Endothelial cell of umbilical vein (primary cell): ENCODE data around the gene RALB. TPM values are rescaled to one million over a fixed set of nuclear protein-coding genes. Genes with fewer than 3 reads are reported as not detected.

Experiments
- BruUV-seq: library from RNA; stranded (reverse); fragments of 400-500 nt; replicated peaks from 2 replicates; lab custom pipeline; 2021; lab: Mats Ljungman, UMichigan
- CTCF ChIA-PET: fragments of 300-600, 350-600 bp; sonication (Branson Sonifier 250); formaldehyde crosslinking; loops from one replicate; lab custom pipeline; 2021; ENCODE audit warnings: antibody characterized with exemption, inconsistent platforms; lab: Charles Lee
- POLR2A ChIA-PET: fragments of 300-600, 350-600 bp; sonication (Branson Sonifier 250); formaldehyde crosslinking; loops from one replicate; lab custom pipeline; 2021; ENCODE audit warnings: antibody characterized with exemption, inconsistent platforms; lab: Charles Lee
- DNase-seq: peaks from one replicate; pipeline ENCODE4 v3.0.0-alpha.2; 2011; ENCODE audit warnings: low read depth, low spot score
- FAIRE-seq: peaks from 2 replicates; lab custom pipeline; 2011; peaks lifted over from hg19 to GRCh38; lab: Jason Lieb, UNC
- H2AFZ ChIP-seq: 2 replicates; pipeline ENCODE4 v1.6.0; 2012; ENCODE audit warnings: low read depth, low read length, control low read depth, inconsistent platforms
- H3K27ac ChIP-seq: 2 replicates; pipeline ENCODE4 v1.5.1; 2011; ENCODE audit warnings: low read depth, mild to moderate bottlenecking, control low read depth, low read length, moderate library complexity; ENCODE audit not compliant: insufficient read depth
- H3K27me3 ChIP-seq, 2 experiments: 2 replicates each; pipeline versions ENCODE4 v1.6.0 to v1.6.1; 2011; ENCODE audit warnings: low read length in 2 of 2, mixed read lengths in 1 of 2; ENCODE audit not compliant: control insufficient read depth in 2 of 2, insufficient read depth in 2 of 2
- H3K36me3 ChIP-seq, 2 experiments: 2 replicates in 1 of 2; 3 replicates in 1 of 2; pipeline ENCODE4 v1.5.1; 2011; ENCODE audit warnings: low read length in 2 of 2, mild to moderate bottlenecking in 1 of 2, moderate library complexity in 1 of 2; ENCODE audit not compliant: control insufficient read depth in 2 of 2, insufficient read depth in 2 of 2; ENCODE audit errors: extremely low read depth in 1 of 2
- H3K4me1 ChIP-seq: 3 replicates; pipeline ENCODE4 v1.5.1; 2011; ENCODE audit warnings: mild to moderate bottlenecking, low read length; ENCODE audit not compliant: control insufficient read depth, insufficient read depth; ENCODE audit errors: extremely low read depth
- H3K4me2 ChIP-seq: 2 replicates; pipeline ENCODE4 v1.6.1; 2011; ENCODE audit warnings: low read length, control low read depth, mixed read lengths; ENCODE audit not compliant: insufficient read depth
- H3K4me3 ChIP-seq, 3 experiments: fragments of 200-600 bp in 1 of 3; sonication (generic), shearing (Covaris generic) in 1 of 3; replicated peaks in 1 of 3; 2 replicates each; pipeline ENCODE4 v1.5.1; 2011 to 2016; ENCODE audit warnings: control low read depth in 3 of 3, low read length in 3 of 3, mild to moderate bottlenecking in 2 of 3, inconsistent platforms in 1 of 3, low read depth in 1 of 3, moderate library complexity in 1 of 3; ENCODE audit not compliant: insufficient read depth in 1 of 3
- H3K79me2 ChIP-seq: 2 replicates; pipeline ENCODE4 v1.6.0; 2012; ENCODE audit warnings: low read length, inconsistent platforms; ENCODE audit not compliant: control insufficient read depth, insufficient read depth
- H3K9ac ChIP-seq: replicated peaks from 2 replicates; pipeline ENCODE3; 2011; ENCODE audit warnings: low read length, control low read depth; ENCODE audit not compliant: insufficient read depth; ENCODE audit errors: extremely low read depth
- H3K9me1 ChIP-seq: replicated peaks from 3 replicates; pipeline ENCODE4 v1.6.0; 2011; ENCODE audit warnings: mild to moderate bottlenecking, low read length; ENCODE audit not compliant: control insufficient read depth, insufficient read depth; ENCODE audit errors: extremely low read depth
- H3K9me3 ChIP-seq: replicated peaks from 2 replicates; pipeline ENCODE4 v1.5.1; 2012; ENCODE audit warnings: low read length, inconsistent platforms; ENCODE audit not compliant: control insufficient read depth, insufficient read depth
- H4K20me1 ChIP-seq: replicated peaks from 2 replicates; pipeline ENCODE3; 2011; ENCODE audit warnings: mild to moderate bottlenecking, low read length; ENCODE audit not compliant: control insufficient read depth, insufficient read depth; ENCODE audit errors: extremely low read depth
- EZH2 ChIP-seq: IDR thresholded peaks from 2 replicates; pipeline ENCODE4 v1.6.1; 2012; ENCODE audit warnings: borderline replicate concordance, low read depth, mild to moderate bottlenecking, moderate library complexity, low read length, inconsistent platforms; ENCODE audit not compliant: severe bottlenecking
- FOS ChIP-seq: IDR thresholded peaks from 2 replicates; pipeline ENCODE4 v1.6.1; 2011; ENCODE audit warnings: mild to moderate bottlenecking, low read length, moderate library complexity, borderline replicate concordance; ENCODE audit not compliant: insufficient read depth
- GATA2 ChIP-seq: IDR thresholded peaks from 2 replicates; pipeline ENCODE4 v1.7.0; 2011; ENCODE audit warnings: low read depth, mild to moderate bottlenecking, moderate library complexity, mixed read lengths, low read length; ENCODE audit not compliant: insufficient read length, insufficient read depth
- JUN ChIP-seq: IDR thresholded peaks from 2 replicates; pipeline ENCODE4 v1.6.1; 2011; ENCODE audit warnings: borderline replicate concordance, low read depth; ENCODE audit not compliant: insufficient read length, insufficient read depth
- MYC ChIP-seq: IDR thresholded peaks from one replicate; pipeline ENCODE4 v1.6.1; 2011; ENCODE audit warnings: mild to moderate bottlenecking, low read depth, low read length
- POLR2A ChIP-seq: IDR thresholded peaks from 2 replicates; pipeline ENCODE4 v1.6.1; 2012; ENCODE audit warnings: low read depth, mild to moderate bottlenecking, control low read depth, low read length
- POLR2AphosphoS5 ChIP-seq: IDR thresholded peaks from 2 replicates; pipeline ENCODE4 v1.6.1; 2012; ENCODE audit warnings: low read depth, mild to moderate bottlenecking, control low read depth, low read length, moderate library complexity; ENCODE audit not compliant: insufficient read depth
- dilution Hi-C: fragments of 300-500 bp; cut with MboI; formaldehyde crosslinking; loops from one replicate; pipeline ENCODE4 v1.15.0; 2019; ENCODE audit warnings: low sequenced_read_pairs; ENCODE audit not compliant: extremely low pct_ligation_motif_present
- intact Hi-C: fragments of 100-400 bp; cut with micrococcal nuclease; formaldehyde crosslinking; loops from one replicate; pipeline ENCODE4 v1.10.0; 2022
- polyA plus RNA-seq, 4 experiments: library from polyadenylated mRNA; depleted of rRNA in 3 of 4; stranded (reverse) in 3 of 4; unstranded in 1 of 4; fragments of >200 nt; gene quantifications; 2 replicates each; pipeline versions ENCODE4 v1.2.1 to v1.2.3, GENCODE V29; 2011 to 2012; ENCODE audit warnings: missing spikeins in 1 of 4
- total RNA-seq: library from RNA; stranded (reverse); gene quantifications from 2 replicates; pipeline ENCODE4 v1.2.3, GENCODE V29; 2021
- TF ChIP-seq, protein P1 (sequence below), 2 donors: IDR thresholded peaks; 1 replicate in 1 of 2; 2 replicates in 1 of 2; pipeline ENCODE4 v1.5.1; 2011; ENCODE audit warnings: low read length in 2 of 2, mild to moderate bottlenecking in 2 of 2, moderate library complexity in 2 of 2, control low read depth in 1 of 2, inconsistent platforms in 1 of 2, low read depth in 1 of 2; ENCODE audit not compliant: insufficient read depth in 1 of 2; ENCODE audit errors: extremely low read depth in 1 of 2
- TF ChIP-seq, protein P2 (sequence below): IDR thresholded peaks from 2 replicates; pipeline ENCODE4 v1.6.1; 2011; ENCODE audit not compliant: insufficient read depth, insufficient read length

Gene RALB
- total and polyA plus RNA-seq, 2 donors (not counting 3 experiments of a cell fraction or from before 2014, with no cell fraction given) = 105 to 115 TPM

DNA sequence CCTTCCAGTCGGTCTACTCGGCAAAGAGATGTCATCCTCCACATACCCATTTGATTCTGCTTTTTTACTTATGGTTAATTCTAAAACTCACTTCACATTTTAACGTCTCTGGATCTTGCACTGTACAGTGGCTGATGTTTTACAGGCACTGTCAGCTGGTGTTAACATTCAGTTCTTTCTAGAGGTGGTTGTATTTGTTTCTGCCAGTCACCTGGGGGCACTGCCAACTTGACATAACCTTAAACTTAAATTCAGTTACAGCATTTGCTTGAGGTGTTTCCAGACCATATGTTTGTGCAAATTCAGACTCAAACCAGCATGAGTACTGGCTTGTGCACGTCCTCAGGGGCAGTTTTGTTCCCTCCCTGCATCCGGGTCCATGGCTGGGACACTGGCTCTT lies 24.1 kb upstream of the RALB start:
- no peak overlapping the region for H3K27ac ChIP-seq
- no peaks in the 10 kb centered on the region for H3K79me2 ChIP-seq
- intact Hi-C loops (no loop called here), dilution Hi-C loops (no loop called here)
- FAIRE-seq = peak; percentile 63
- H3K27me3 ChIP-seq = peaks cover 0 to 3% of the 10 kb centered on the region in 2 experiments
- H2AFZ ChIP-seq = no peak overlapping the region
- peaks cover 5% of the 10 kb centered on the region for H3K4me1 ChIP-seq
- no peaks in the 10 kb centered on the region for H3K36me3 ChIP-seq
- H3K4me2 ChIP-seq = no peak overlapping the region
- no peak for DNase-seq
- BruUV-seq = no TSS peak
- no peaks in the 10 kb centered on the region for H3K9me3 ChIP-seq
- CTCF ChIA-PET = interaction anchor here (0.9 to 1.6 kb wide), 4 partner anchors 9 to 85 kb away, joined by 4 to 11 read pairs (median 6); no protein-coding TSS in a partner anchor
- H4K20me1 ChIP-seq = no peaks in the 10 kb centered on the region
- no peaks in the 10 kb centered on the region for H3K9me1 ChIP-seq
- POLR2A ChIA-PET = no interaction called here
- no peak for TF ChIP-seq GATA2
- no peak for TF ChIP-seq EZH2
- H3K4me3 ChIP-seq = no peak overlapping the region
- H3K9ac ChIP-seq = no peak overlapping the region

DNA sequence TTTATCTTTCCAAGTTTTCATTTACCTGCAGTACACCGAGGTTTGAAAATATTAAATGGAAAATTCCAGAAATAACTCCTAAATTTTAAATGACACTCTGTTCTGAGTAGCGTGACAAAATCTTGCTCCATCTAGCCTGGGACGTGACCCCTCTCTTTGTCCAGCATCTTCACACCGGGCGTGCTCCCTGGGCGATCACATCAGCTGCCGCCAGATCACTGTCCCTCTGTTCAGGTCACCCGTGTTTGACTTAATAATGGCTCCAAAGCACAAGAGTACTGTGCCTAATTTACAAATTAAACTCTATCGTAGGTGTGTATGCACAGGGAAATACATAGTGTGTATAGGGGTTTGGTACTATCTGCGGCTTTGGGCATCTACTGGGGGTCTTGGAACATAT lies 23.3 kb upstream of the RALB start:
- POLR2A ChIA-PET = no interaction called here

More for the DNA sequence above, 23.3 kb upstream of the RALB start:
- dilution Hi-C loops = no loop called here
- Histone ChIP-seq H3K27me3 (peaks cover 0 to 3% of the 10 kb centered on the region in 2 experiments), H3K79me2 (no peaks in the 10 kb centered on the region), H3K4me1 (no peaks in the 10 kb centered on the region), H4K20me1 (no peaks in the 10 kb centered on the region), H3K9me1 (no peaks in the 10 kb centered on the region), H3K4me2 (no peak overlapping the region), H3K9ac (no peak overlapping the region), H3K27ac (no peak overlapping the region), H3K9me3 (no peaks in the 10 kb centered on the region), H3K36me3 (no peaks in the 10 kb centered on the region), H3K4me3 (no peak overlapping the region), H2AFZ (no peak overlapping the region)
- CTCF ChIA-PET = no interaction called here
- DNase-seq (no peak), FAIRE-seq (no peak)
- BruUV-seq = no TSS peak
- intact Hi-C loops = no loop called here
- no peak for TF ChIP-seq EZH2
- no peak for TF ChIP-seq POLR2A
- no peak for TF ChIP-seq MYC
- TF ChIP-seq, protein P1, sequence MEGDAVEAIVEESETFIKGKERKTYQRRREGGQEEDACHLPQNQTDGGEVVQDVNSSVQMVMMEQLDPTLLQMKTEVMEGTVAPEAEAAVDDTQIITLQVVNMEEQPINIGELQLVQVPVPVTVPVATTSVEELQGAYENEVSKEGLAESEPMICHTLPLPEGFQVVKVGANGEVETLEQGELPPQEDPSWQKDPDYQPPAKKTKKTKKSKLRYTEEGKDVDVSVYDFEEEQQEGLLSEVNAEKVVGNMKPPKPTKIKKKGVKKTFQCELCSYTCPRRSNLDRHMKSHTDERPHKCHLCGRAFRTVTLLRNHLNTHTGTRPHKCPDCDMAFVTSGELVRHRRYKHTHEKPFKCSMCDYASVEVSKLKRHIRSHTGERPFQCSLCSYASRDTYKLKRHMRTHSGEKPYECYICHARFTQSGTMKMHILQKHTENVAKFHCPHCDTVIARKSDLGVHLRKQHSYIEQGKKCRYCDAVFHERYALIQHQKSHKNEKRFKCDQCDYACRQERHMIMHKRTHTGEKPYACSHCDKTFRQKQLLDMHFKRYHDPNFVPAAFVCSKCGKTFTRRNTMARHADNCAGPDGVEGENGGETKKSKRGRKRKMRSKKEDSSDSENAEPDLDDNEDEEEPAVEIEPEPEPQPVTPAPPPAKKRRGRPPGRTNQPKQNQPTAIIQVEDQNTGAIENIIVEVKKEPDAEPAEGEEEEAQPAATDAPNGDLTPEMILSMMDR (IDR thresholded peaks at IDR 0.05; ENCODE audit: extremely low read depth in 1 of 2, insufficient read depth in 1 of 2, low read depth in 1 of 2, low read length in 2 of 2) = no peak
- no peak for TF ChIP-seq GATA2
- TF ChIP-seq FOS = no peak
- TF ChIP-seq POLR2AphosphoS5 = no peak
- no peak for TF ChIP-seq JUN
- TF ChIP-seq, protein P2, sequence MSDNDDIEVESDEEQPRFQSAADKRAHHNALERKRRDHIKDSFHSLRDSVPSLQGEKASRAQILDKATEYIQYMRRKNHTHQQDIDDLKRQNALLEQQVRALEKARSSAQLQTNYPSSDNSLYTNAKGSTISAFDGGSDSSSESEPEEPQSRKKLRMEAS = no peak
